Lung (tissue), 12 donors: ENCODE data around the gene AMN1. TPM values are rescaled to one million over a fixed set of nuclear protein-coding genes. Genes with fewer than 3 reads are reported as not detected.

Experiments used
- ATAC-seq: fragments of 200-7000 bp; cut with Tn5 transposase; one replicate; pipeline ENCODE4 v1.9.1; 2020; ENCODE audit warnings: moderate number of reproducible peaks; ENCODE audit not compliant: insufficient read depth, low FRiP score
- DNase-seq, 3 donors: peaks; one replicate each; pipeline ENCODE4 v3.0.0-alpha.2; 2013 to 2017
- H3K27ac ChIP-seq, 2 donors: one replicate each; pipeline ENCODE4 v1.5.1; 2013; ENCODE audit warnings: mild to moderate bottlenecking in 2 of 2, moderate library complexity in 2 of 2, control low read depth in 1 of 2, inconsistent platforms in 1 of 2, low read depth in 1 of 2, low read length in 1 of 2
- H3K27me3 ChIP-seq, 3 donors: one replicate each; pipeline ENCODE4 v1.5.1; 2013; ENCODE audit warnings: low read length in 2 of 3; ENCODE audit not compliant: control insufficient read depth in 3 of 3, insufficient read depth in 3 of 3
- H3K36me3 ChIP-seq, 4 donors: one replicate each; pipeline ENCODE4 v1.5.1; 2013; ENCODE audit warnings: low read length in 4 of 4, mild to moderate bottlenecking in 1 of 4, moderate library complexity in 1 of 4; ENCODE audit not compliant: control insufficient read depth in 4 of 4, insufficient read depth in 4 of 4
- H3K4me1 ChIP-seq, 5 donors: one replicate each; pipeline ENCODE4 v1.5.1; 2013; ENCODE audit warnings: low read length in 5 of 5, mild to moderate bottlenecking in 2 of 5, moderate library complexity in 1 of 5; ENCODE audit not compliant: control insufficient read depth in 5 of 5, insufficient read depth in 5 of 5
- H3K4me3 ChIP-seq: one replicate; pipeline ENCODE4 v1.5.1; 2013; ENCODE audit warnings: mild to moderate bottlenecking, control low read depth, moderate library complexity
- H3K9ac ChIP-seq, 2 donors: one replicate each; pipeline ENCODE4 v1.5.1; 2013; ENCODE audit warnings: low read length in 2 of 2, control low read depth in 1 of 2; ENCODE audit not compliant: insufficient read depth in 1 of 2
- H3K9me3 ChIP-seq, 4 donors: one replicate each; pipeline ENCODE4 v1.5.1; 2013; ENCODE audit warnings: low read length in 3 of 4, mild to moderate bottlenecking in 1 of 4, moderate library complexity in 1 of 4; ENCODE audit not compliant: control insufficient read depth in 4 of 4, insufficient read depth in 3 of 4
- WGBS, 2 donors: extraction: QIAGEN DNeasy Blood & Tissue Kit; methylation state at CpG; one replicate each; pipeline ENCODE4 v1.1.7; 2013; 5-methylcytosine and 5-hydroxymethylcytosine counted together
- polyA plus RNA-seq, 2 donors: library from polyadenylated mRNA; stranded (reverse); fragments of 200-250 nt; gene quantifications; one replicate each; pipeline ENCODE4 v1.2.1, GENCODE V29; 2013
- total RNA-seq, 2 donors: library from RNA; depleted of rRNA in 1 of 2; stranded (reverse); fragments of >200 nt in 1 of 2; gene quantifications; one replicate each; pipeline ENCODE4 v1.2.1, GENCODE V29; 2014 to 2021
- TF ChIP-seq, protein P1 (sequence below): IDR thresholded peaks from 2 replicates; pipeline ENCODE4 v1.5.1; 2012; ENCODE audit warnings: mild to moderate bottlenecking; ENCODE audit errors: control extremely low read depth, extremely low read depth
- donor health status: control.
- donor health status: control.
- donor health status: Bipolar disorder and iron deficiency.
- donor health status: healthy.
- donor health status: DM: yes; HTN: yes; CAD: no.

The AMN1 gene
- total and polyA plus RNA-seq, 4 donors: 5.7 to 20.0 (median 11.3) TPM

DNA sequence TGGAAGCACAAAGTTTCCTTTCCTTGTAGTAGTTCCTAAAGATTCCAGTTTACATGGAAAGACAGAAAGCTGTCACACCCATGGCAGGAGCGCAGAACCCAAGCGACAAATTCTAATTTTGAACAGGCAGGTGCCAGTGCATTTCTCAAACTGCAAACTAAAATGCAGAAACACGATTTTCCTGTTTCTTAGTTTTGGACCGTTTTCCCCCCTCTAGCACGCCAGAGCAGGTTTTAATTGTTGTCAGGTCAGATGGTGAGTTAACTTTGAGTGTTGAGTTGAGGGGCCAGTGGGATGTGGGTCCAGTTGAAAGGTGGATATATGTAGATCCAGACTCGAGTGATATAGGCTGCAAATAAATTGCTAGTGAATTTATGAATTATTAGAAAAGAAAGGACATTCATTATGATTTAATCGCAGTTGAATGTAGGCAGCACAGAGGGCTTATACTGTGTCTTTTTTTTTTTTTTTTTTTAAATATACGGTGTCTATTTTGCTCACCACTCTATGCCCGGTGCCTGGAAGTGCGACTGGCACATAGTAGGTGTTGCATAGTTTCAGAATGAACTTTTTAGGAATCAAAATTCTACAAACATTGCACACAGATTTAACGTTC lies 70.2 kb downstream of the AMN1 start:
- 17 to 18% methylated on average over 11 of the region's 11 CpGs for WGBS, 2 donors
- DNase-seq: peak in 2 of 3 donors; percentile 39 to 51
- Histone ChIP-seq H3K9ac (peak overlapping the region in 1 of 2 donors; percentile 84), H3K36me3 (peaks cover 0 to 6% (median 3%) of the 10 kb centered on the region in 4 donors), H3K4me1 (peaks cover 0 to 6% (median 0%) of the 10 kb centered on the region in 5 donors), H3K27me3 (no peaks in the 10 kb centered on the region), H3K27ac (peak overlapping the region; percentile 89 to 99), H3K4me3 (peak overlapping the region; percentile 56), H3K9me3 (no peaks in the 10 kb centered on the region)
- TF ChIP-seq, protein P1, sequence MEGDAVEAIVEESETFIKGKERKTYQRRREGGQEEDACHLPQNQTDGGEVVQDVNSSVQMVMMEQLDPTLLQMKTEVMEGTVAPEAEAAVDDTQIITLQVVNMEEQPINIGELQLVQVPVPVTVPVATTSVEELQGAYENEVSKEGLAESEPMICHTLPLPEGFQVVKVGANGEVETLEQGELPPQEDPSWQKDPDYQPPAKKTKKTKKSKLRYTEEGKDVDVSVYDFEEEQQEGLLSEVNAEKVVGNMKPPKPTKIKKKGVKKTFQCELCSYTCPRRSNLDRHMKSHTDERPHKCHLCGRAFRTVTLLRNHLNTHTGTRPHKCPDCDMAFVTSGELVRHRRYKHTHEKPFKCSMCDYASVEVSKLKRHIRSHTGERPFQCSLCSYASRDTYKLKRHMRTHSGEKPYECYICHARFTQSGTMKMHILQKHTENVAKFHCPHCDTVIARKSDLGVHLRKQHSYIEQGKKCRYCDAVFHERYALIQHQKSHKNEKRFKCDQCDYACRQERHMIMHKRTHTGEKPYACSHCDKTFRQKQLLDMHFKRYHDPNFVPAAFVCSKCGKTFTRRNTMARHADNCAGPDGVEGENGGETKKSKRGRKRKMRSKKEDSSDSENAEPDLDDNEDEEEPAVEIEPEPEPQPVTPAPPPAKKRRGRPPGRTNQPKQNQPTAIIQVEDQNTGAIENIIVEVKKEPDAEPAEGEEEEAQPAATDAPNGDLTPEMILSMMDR: no peak
- no peak for ATAC-seq

DNA sequence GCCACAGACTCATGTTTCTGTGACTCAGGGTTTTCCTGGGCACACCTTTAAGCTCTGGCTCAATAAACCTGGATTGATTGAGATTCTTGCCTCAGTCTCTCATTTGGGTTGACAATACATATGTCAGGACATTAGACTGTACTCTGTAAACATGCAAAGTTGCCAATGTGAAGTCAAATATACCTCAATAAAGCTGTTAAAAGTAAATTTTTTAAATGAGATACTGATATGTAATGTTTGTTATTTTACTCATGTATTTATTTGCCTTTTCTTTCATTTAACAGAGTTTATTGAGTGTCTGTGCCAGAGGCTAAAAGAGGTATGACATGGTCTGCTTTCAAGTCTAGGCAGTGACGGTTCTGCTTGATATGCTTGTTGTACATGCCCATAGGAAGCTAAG lies 73.0 kb downstream of the AMN1 start:
- Histone ChIP-seq H3K27me3 (no peaks in the 10 kb centered on the region), H3K9ac (no peak overlapping the region), H3K4me3 (no peak overlapping the region), H3K27ac (no peak overlapping the region), H3K36me3 (peaks cover 0 to 3% (median 0%) of the 10 kb centered on the region in 4 donors), H3K9me3 (no peaks in the 10 kb centered on the region), H3K4me1 (peaks cover 0 to 10% (median 0%) of the 10 kb centered on the region in 5 donors)
- ATAC-seq (no peak), DNase-seq (no peak)
- WGBS, 2 donors: 82 to 86% methylated on average over 1 of the region's 1 CpG
- TF ChIP-seq, protein P1: no peak

DNA sequence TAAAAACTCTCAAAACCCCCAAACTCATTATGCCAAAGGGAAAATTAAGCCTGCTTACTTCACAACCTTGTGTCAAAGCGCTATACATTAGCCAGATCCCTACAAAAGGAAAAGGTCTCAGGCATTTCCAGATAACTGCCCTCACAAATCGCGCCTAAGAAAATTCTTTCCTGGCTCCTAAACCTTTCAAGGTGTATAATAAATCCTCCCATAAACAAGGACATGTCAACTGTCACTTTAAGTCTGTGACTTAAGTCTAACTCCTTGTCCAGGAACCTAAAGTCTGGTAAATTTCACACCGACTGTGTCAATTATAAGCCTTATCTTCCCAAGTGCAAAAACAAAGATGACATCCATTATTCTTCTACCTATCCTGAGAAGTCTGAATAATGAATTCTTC lies 73.6 kb downstream of the AMN1 start:
- Histone ChIP-seq H3K9me3 (no peaks in the 10 kb centered on the region), H3K4me1 (peaks cover 0 to 10% (median 0%) of the 10 kb centered on the region in 5 donors), H3K4me3 (no peak overlapping the region), H3K9ac (no peak overlapping the region), H3K36me3 (peaks cover 0 to 3% (median 0%) of the 10 kb centered on the region in 4 donors), H3K27me3 (no peaks in the 10 kb centered on the region), H3K27ac (no peak overlapping the region)
- ATAC-seq (no peak), DNase-seq (no peak)
- TF ChIP-seq, protein P1: no peak
- WGBS, 2 donors: 76 to 84% methylated on average over 4 of the region's 4 CpGs
